GM12878 (cell line): ENCODE data around the gene FOXJ1. TPM values are rescaled to one million over a fixed set of nuclear protein-coding genes. Genes with fewer than 3 reads are reported as not detected.

Source experiments
- ATAC-seq: fragments of 200-7000 bp; cut with Tn5 transposase; 3 replicates; pipeline ENCODE4 v1.9.1; 2020; ENCODE audit warnings: mild to moderate bottlenecking, moderate library complexity
- BruUV-seq: library from RNA; stranded (reverse); fragments of 400-500 nt; replicated peaks from 2 replicates; lab custom pipeline; 2021; lab: Mats Ljungman, UMichigan
- CTCF ChIA-PET: fragments of 300-600 bp; sonication (Branson Sonifier 250); formaldehyde crosslinking; extraction: SDS; loops from one replicate; lab custom pipeline; 2021; ENCODE audit warnings: inconsistent platforms; lab: Yijun Ruan, JAX
- POLR2A ChIA-PET: fragments of 350-600 bp; formaldehyde crosslinking; extraction: SDS; loops from one replicate; lab custom pipeline; 2021; ENCODE audit warnings: inconsistent platforms; lab: Charles Lee
- RAD21 ChIA-PET: fragments of 300-600 bp; sonication (Branson Sonifier 250); formaldehyde crosslinking; loops from one replicate; lab custom pipeline; 2023; ENCODE audit warnings: antibody characterized with exemption; ENCODE audit not compliant: unreplicated experiment; lab: Charles Lee
- SMC1A ChIA-PET: fragments of 300-600 bp; sonication (Branson Sonifier 250); formaldehyde crosslinking; loops from one replicate; lab custom pipeline; 2023; ENCODE audit not compliant: unreplicated experiment, uncharacterized antibody; lab: Charles Lee
- DNase-seq: peaks from one replicate; pipeline ENCODE4 v3.0.0-alpha.2; 2011; ENCODE audit warnings: low read depth, low spot score
- FAIRE-seq: peaks from 3 replicates; lab custom pipeline; 2011; peaks lifted over from hg19 to GRCh38; lab: Jason Lieb, UNC
- H2AFZ ChIP-seq: 2 replicates; pipeline ENCODE4 v1.6.0; 2011; ENCODE audit warnings: low read depth, low read length, control low read depth; ENCODE audit not compliant: control insufficient read depth
- H3K27ac ChIP-seq: 2 replicates; pipeline ENCODE4 v1.5.1; 2011; ENCODE audit warnings: control low read depth; ENCODE audit not compliant: control insufficient read depth, insufficient read depth
- H3K27me3 ChIP-seq, 2 experiments: replicated peaks in 1 of 2; 2 replicates each; pipeline versions ENCODE4 v1.6.0 to v1.6.1; 2011; ENCODE audit warnings: low read length in 1 of 2; ENCODE audit not compliant: control insufficient read depth in 2 of 2, insufficient read depth in 2 of 2
- H3K36me3 ChIP-seq, 2 experiments: 2 replicates each; pipeline ENCODE4 v1.5.1; 2011; ENCODE audit warnings: low read length in 1 of 2; ENCODE audit not compliant: control insufficient read depth in 2 of 2, insufficient read depth in 2 of 2
- H3K4me1 ChIP-seq: 2 replicates; pipeline ENCODE4 v1.6.1; 2011; ENCODE audit warnings: mild to moderate bottlenecking, low read length, moderate library complexity, mixed read lengths; ENCODE audit not compliant: control insufficient read depth, insufficient read depth
- H3K4me2 ChIP-seq: 2 replicates; pipeline ENCODE4 v1.6.0; 2011; ENCODE audit warnings: control low read depth; ENCODE audit not compliant: control insufficient read depth, insufficient read depth
- H3K4me3 ChIP-seq: fragments of 200-600 bp; sonication (generic); 2 replicates; pipeline ENCODE4 v1.5.1; 2016
- H3K79me2 ChIP-seq: 2 replicates; pipeline ENCODE4 v1.6.0; 2011; ENCODE audit warnings: low read length; ENCODE audit not compliant: control insufficient read depth, insufficient read depth
- H3K9ac ChIP-seq: 2 replicates; pipeline ENCODE4 v1.8.0; 2011; ENCODE audit warnings: low read length, control low read depth, mixed read lengths; ENCODE audit not compliant: control insufficient read depth, insufficient read depth
- H3K9me3 ChIP-seq: replicated peaks from 3 replicates; pipeline ENCODE4 v1.5.1; 2011; ENCODE audit warnings: mild to moderate bottlenecking, low read length; ENCODE audit not compliant: control insufficient read depth, insufficient read depth
- H4K20me1 ChIP-seq: 2 replicates; pipeline ENCODE4 v1.6.0; 2011; ENCODE audit not compliant: control insufficient read depth, insufficient read depth
- CEBPB ChIP-seq, 2 experiments: fragments of 150-350 bp in 1 of 2; IDR thresholded peaks; 2 replicates each; pipeline ENCODE4 v1.6.1; 2012 to 2014; ENCODE audit warnings: low read depth in 2 of 2, low read length in 2 of 2, borderline replicate concordance in 1 of 2, inconsistent platforms in 1 of 2
- CUX1 ChIP-seq: IDR thresholded peaks from 2 replicates; pipeline ENCODE4 v1.6.1; 2012; ENCODE audit warnings: improper control_type of control experiment, low read depth, low read length; ENCODE audit not compliant: insufficient replicate concordance
- EED ChIP-seq: sonication (generic); IDR thresholded peaks from 2 replicates; pipeline ENCODE4 v1.6.1; 2016; ENCODE audit warnings: antibody characterized with exemption, low read depth
- ELK1 ChIP-seq: IDR thresholded peaks from 2 replicates; pipeline ENCODE4 v1.6.1; 2012; ENCODE audit warnings: low read depth, low read length, improper control_type of control experiment
- HCFC1 ChIP-seq: fragments of 150-350 bp; IDR thresholded peaks from 2 replicates; pipeline ENCODE4 v1.6.1; 2014; ENCODE audit warnings: low read length
- KAT2A ChIP-seq: conservative IDR thresholded peaks from 2 replicates; pipeline ENCODE4 v1.6.1; 2011; ENCODE audit warnings: low read depth, low read length; ENCODE audit not compliant: control insufficient read depth
- MEF2A ChIP-seq: IDR thresholded peaks from 2 replicates; pipeline ENCODE4 v1.6.1; 2011; ENCODE audit warnings: low read depth, mild to moderate bottlenecking, low read length, moderate library complexity; ENCODE audit not compliant: insufficient read depth
- MTA2 ChIP-seq: fragments of 450-650 bp; IDR thresholded peaks from 2 replicates; pipeline ENCODE4 v1.6.1; 2016; ENCODE audit warnings: low read depth, mild to moderate bottlenecking, moderate library complexity
- MYC ChIP-seq: IDR thresholded peaks from 2 replicates; pipeline ENCODE4 v1.6.1; 2011; ENCODE audit warnings: mild to moderate bottlenecking, low read length, moderate library complexity, inconsistent platforms; ENCODE audit not compliant: insufficient read depth, insufficient replicate concordance, insufficient read length, severe bottlenecking
- POLR2AphosphoS2 ChIP-seq: IDR thresholded peaks from 2 replicates; pipeline ENCODE4 v1.6.1; 2011; ENCODE audit warnings: low read depth, mild to moderate bottlenecking, low read length, improper control_type of control experiment, moderate library complexity
- RCOR1 ChIP-seq: conservative IDR thresholded peaks from 2 replicates; pipeline ENCODE4 v1.6.1; 2012; ENCODE audit warnings: low read depth, low read length, improper control_type of control experiment
- RUNX3 ChIP-seq: IDR thresholded peaks from 2 replicates; pipeline ENCODE4 v1.6.1; 2012; ENCODE audit warnings: low read length, inconsistent platforms
- SP1 ChIP-seq: IDR thresholded peaks from one replicate; pipeline ENCODE4 v1.6.1; 2011; ENCODE audit warnings: low read depth, low read length
- SUZ12 ChIP-seq: fragments of 200-600 bp; sonication (generic); IDR thresholded peaks from one replicate; pipeline ENCODE4 v1.6.1; 2018; ENCODE audit warnings: antibody characterized with exemption, mild to moderate bottlenecking; ENCODE audit not compliant: unreplicated experiment
- TBL1XR1 ChIP-seq: IDR thresholded peaks from 2 replicates; pipeline ENCODE4 v1.6.1; 2012; ENCODE audit warnings: low read depth, low read length, improper control_type of control experiment
- TCF3 ChIP-seq: IDR thresholded peaks from 2 replicates; pipeline ENCODE4 v1.6.1; 2012; ENCODE audit warnings: low read depth, mild to moderate bottlenecking, low read length, borderline replicate concordance; ENCODE audit not compliant: insufficient read depth
- ZNF217 ChIP-seq: fragments of 450-650 bp; IDR thresholded peaks from 2 replicates; pipeline ENCODE4 v1.6.1; 2017; ENCODE audit warnings: antibody characterized with exemption, mild to moderate bottlenecking
- ZNF622 ChIP-seq: fragments of 450-650 bp; IDR thresholded peaks from 2 replicates; pipeline ENCODE4 v1.6.1; 2017; ENCODE audit warnings: mild to moderate bottlenecking, inconsistent platforms
- WGBS: methylation state at CpG from one replicate; pipeline ENCODE4 v1.1.6; 2016; ENCODE audit warnings: low lambda C conversion rate; ENCODE audit not compliant: insufficient replicate concordance, insufficient coverage; ENCODE audit errors: missing lambda C conversion rate; 5-methylcytosine and 5-hydroxymethylcytosine counted together
- in situ Hi-C: fragments of 300-500 bp; cut with MboI; formaldehyde crosslinking; loops from 9 replicates; pipeline ENCODE4 v1.14.3; 2018; ENCODE audit warnings: mixed read lengths
- intact Hi-C: fragments of 100-400 bp; cut with micrococcal nuclease; formaldehyde crosslinking; loops from one replicate; pipeline ENCODE4 v1.14.2; 2022; ENCODE audit not compliant: unreplicated experiment
- polyA plus RNA-seq, 11 experiments: library from polyadenylated mRNA; depleted of rRNA in 4 of 11; unstranded in 6 of 11; stranded (reverse) in 5 of 11; fragments of >200 nt; fragmentation: Nextera tagmentation in 4 of 11; fragmentation: Illumina TruSeq in 1 of 11; extraction: Ambion mirVana in 4 of 11; extraction: Trizol in 1 of 11; gene quantifications; 1 replicate in 1 of 11; 2 replicates in 10 of 11; pipeline versions ENCODE4 v1.2.1 to v1.2.3, GENCODE V29; 2011 to 2016; ENCODE audit warnings: inconsistent platforms in 2 of 11, missing spikeins in 2 of 11, low read depth in 1 of 11
- total RNA-seq, 4 experiments: library from RNA; depleted of rRNA in 3 of 4; stranded (reverse); fragments of >200 nt in 3 of 4; fragmentation: Illumina TruSeq in 1 of 4; extraction: Trizol in 1 of 4; gene quantifications; 2 replicates each; pipeline versions ENCODE4 v1.2.1 to v1.2.3, GENCODE V29; 2013 to 2021

The FOXJ1 gene
- total and polyA plus RNA-seq, 10 of the 15 experiments (the other 5 are each of a cell fraction or from before 2014, with no cell fraction given) = not detected

GRCh38 chr17:76154292-76154691 is 13.2 kb upstream of the FOXJ1 start:
- TF ChIP-seq CEBPB (IDR thresholded peaks at IDR 0.05; ENCODE audit: borderline replicate concordance in 1 of 2, low read depth in 2 of 2, low read length in 2 of 2) (no peak), EED (no peak), SUZ12 (no peak), MTA2 (no peak), MEF2A (no peak), TBL1XR1 (no peak), ZNF217 (no peak), MYC (no peak), CUX1 (no peak), KAT2A (no peak), POLR2AphosphoS2 (no peak), RCOR1 (no peak), SP1 (no peak), TCF3 (no peak), ELK1 (no peak), ZNF622 (no peak), RUNX3 (no peak), HCFC1 (no peak)
- Histone ChIP-seq H3K9ac (no peak overlapping the region), H3K4me1 (no peaks in the 10 kb centered on the region), H4K20me1 (no peaks in the 10 kb centered on the region), H3K27me3 (no peaks in the 10 kb centered on the region), H3K79me2 (no peaks in the 10 kb centered on the region), H3K9me3 (no peaks in the 10 kb centered on the region), H3K4me2 (no peak overlapping the region), H3K4me3 (no peak overlapping the region), H3K36me3 (no peaks in the 10 kb centered on the region), H3K27ac (no peak overlapping the region), H2AFZ (no peak overlapping the region)
- ChIA-PET SMC1A (interaction anchor here (0.7 to 0.8 kb wide), 2 partner anchors 30 to 204 kb away, joined by 3 read pairs; no protein-coding TSS in a partner anchor), POLR2A (no interaction called here), CTCF (interaction anchor here (0.7 to 1.2 kb wide), 3 partner anchors 20 to 31 kb away, joined by 3 to 4 read pairs (median 3); no protein-coding TSS in a partner anchor), RAD21 (no interaction called here)
- ATAC-seq = no peak
- no TSS peak for BruUV-seq
- intact Hi-C loops = no loop called here
- DNase-seq = no peak
- in situ Hi-C loops = no loop called here
- FAIRE-seq = no peak
- WGBS = 71% methylated on average over 3 of the region's 3 CpGs
